GM12874 (cell line): ENCODE data around the gene GBP1.

Experiments
- CTCF ChIP-seq: IDR thresholded peaks from 2 replicates; pipeline ENCODE4 v1.5.1; 2011; ENCODE audit warnings: low read depth, mild to moderate bottlenecking, control low read depth, low read length, moderate library complexity; ENCODE audit not compliant: insufficient read depth

The GBP1 gene

GRCh38 chr1:89065079-89065868 is at the start of gene GBP1:
TSS of gene GBP1 (minus strand) at chr1:89065208. CDS start at chr1:89063234, 1,974 bp downstream.
- TF ChIP-seq CTCF = no peak

GRCh38 chr1:89114662-89115061 is 49.7 kb upstream of the GBP1 start:
- no peak for TF ChIP-seq CTCF

GRCh38 chr1:89112871-89113613 is 48.0 kb upstream of the GBP1 start:
- no peak for TF ChIP-seq CTCF

GRCh38 chr1:89104687-89105086 is 39.7 kb upstream of the GBP1 start:
- no peak for TF ChIP-seq CTCF

GRCh38 chr1:89104147-89104546 is 39.1 kb upstream of the GBP1 start:
- no peak for TF ChIP-seq CTCF

- TF ChIP-seq CTCF = no peak
Observed at GRCh38 chr1:89102021-89102420, 37.0 kb upstream of the GBP1 start.

GRCh38 chr1:89100412-89100811 is 35.4 kb upstream of the GBP1 start:
- TF ChIP-seq CTCF = no peak
